LNCaP clone FGC (cell line): ENCODE data around the gene DEPP1.

Experiments used
- DNase-seq: peaks from one replicate; pipeline ENCODE4 v3.0.0-alpha.2; 2011; ENCODE audit warnings: low read depth
- H3K4me3 ChIP-seq: 2 replicates; pipeline ENCODE4 v1.5.1; 2011; ENCODE audit warnings: mild to moderate bottlenecking, low read depth, low read length, control low read depth
- CTCF ChIP-seq: IDR thresholded peaks from 2 replicates; pipeline ENCODE4 v1.5.1; 2012; ENCODE audit warnings: mild to moderate bottlenecking; ENCODE audit not compliant: control insufficient read depth, insufficient read depth; ENCODE audit errors: extremely low read depth

Gene DEPP1

GRCh38 chr10:44931621-44932516, 46.7 kb downstream of the DEPP1 start:
- no peak for DNase-seq
- TF ChIP-seq CTCF, result no peak
- no peak overlapping the region for H3K4me3 ChIP-seq

- H3K4me3 ChIP-seq, result no peak overlapping the region
- no peak for DNase-seq
- no peak for TF ChIP-seq CTCF
Measured at GRCh38 chr10:44930904-44931620, 47.5 kb downstream of the DEPP1 start.

- DNase-seq, result no peak
- TF ChIP-seq CTCF, result no peak
- H3K4me3 ChIP-seq, result no peak overlapping the region
Measured at GRCh38 chr10:44929356-44930255, 49.0 kb downstream of the DEPP1 start.

GRCh38 chr10:44928462-44928861, 50.1 kb downstream of the DEPP1 start:
- no peak overlapping the region for H3K4me3 ChIP-seq
- no peak for DNase-seq
- TF ChIP-seq CTCF, result no peak

- TF ChIP-seq CTCF, result no peak
- no peak overlapping the region for H3K4me3 ChIP-seq
- no peak for DNase-seq
Measured at GRCh38 chr10:44927352-44927751, 51.3 kb downstream of the DEPP1 start.

- H3K4me3 ChIP-seq, result no peak overlapping the region
- TF ChIP-seq CTCF, result no peak
- DNase-seq, result no peak
Measured at GRCh38 chr10:44926751-44927351, 51.8 kb downstream of the DEPP1 start.
